HG03439 (cell line): ENCODE results near the gene TMEM244.
"Not testable (repeated sequence)": the region's sequence is repeated elsewhere in the genome, so short reads cannot be mapped to it uniquely, and the experiment has no call there.

ENCODE experiments used
- ATAC-seq: cut with Tn5 transposase; IDR thresholded peaks from one replicate; pipeline ENCODE4 v1.9.1; 2021; ENCODE audit warnings: mild to moderate bottlenecking, moderate library complexity; ENCODE audit not compliant: unreplicated experiment

Gene TMEM244

DNA sequence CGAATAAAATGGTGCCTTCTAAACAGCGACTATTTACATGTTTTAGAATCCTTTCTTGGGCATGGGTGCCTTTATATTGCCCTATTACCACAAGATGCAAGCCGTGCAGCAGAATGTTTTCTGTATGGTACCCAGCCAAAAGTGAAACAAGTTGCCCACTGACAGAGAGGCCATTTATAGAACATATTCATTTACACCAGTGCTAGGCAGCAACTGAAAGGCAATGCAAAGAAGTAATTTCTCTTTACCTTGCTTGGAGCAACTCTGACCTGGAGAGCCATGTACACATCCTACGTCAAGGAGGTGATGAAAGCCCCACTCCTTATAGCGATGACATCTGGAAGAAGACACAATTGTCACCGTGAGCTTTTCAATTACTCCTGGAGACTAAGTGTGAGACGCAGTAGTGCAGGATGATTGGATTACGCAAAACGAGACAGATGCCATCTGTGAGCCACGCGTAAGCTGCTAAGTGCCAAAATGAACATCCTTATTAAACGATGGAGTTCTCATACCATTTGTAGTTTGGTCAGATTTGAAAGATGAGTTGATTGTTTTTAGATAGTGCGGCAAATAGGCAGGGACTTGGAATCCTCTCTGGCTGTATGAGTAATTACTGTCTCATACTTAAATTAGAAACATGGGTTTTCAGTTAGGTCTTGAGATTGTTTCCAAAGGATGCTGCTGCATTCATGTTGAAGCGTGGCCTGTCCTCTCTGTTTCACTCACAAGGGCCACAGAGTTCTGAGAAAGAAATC, at the start of gene TMEM244:
Gene TMEM244, minus strand, starts transcription at position 408 of the 758 bp plus-strand sequence. Its CDS starts 127 bp downstream, at position 281.
- ATAC-seq, result peak; percentile 57

DNA sequence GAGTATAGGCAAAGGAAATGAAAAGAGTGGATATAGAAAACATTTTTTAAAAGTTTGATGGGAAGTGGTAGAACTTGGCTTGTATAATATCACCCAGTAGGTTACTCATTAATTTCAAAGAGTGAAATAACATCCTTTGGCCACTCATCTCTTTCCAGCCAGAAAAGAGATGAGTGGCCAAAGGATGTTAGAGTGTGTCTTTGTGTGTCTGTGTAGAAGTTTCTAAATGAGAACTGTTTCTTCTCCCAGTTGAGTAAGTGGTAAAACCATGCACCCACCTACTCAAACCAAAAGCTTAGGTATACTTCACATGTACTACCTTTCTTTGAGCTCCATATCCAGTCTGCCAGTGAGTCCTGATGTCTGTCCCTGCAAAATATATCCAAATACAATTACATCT, 47.7 kb upstream of the TMEM244 start:
- no peak for ATAC-seq

DNA sequence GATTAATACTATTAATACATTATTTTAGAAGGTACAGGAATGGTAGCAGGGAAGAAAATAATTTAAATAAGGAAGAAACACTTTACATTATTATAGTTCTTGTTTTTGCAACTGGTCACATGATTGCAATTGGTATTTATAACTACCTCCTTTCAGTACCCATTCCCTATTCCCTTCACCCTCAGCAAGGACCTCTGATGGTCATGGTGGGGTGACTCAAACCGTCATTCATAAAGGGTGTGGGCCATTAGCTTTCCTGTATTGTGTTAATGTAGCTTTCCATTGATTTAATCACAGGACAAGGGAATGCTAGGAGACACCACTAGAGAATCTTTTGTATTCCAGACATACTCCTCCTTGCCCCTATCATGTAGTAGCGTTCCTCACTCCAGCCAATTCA, 47.2 kb upstream of the TMEM244 start:
- ATAC-seq, result no peak

- no peak for ATAC-seq
Observed at GRCh38 chr6:129906515-129907077, 45.5 kb upstream of the TMEM244 start.

DNA sequence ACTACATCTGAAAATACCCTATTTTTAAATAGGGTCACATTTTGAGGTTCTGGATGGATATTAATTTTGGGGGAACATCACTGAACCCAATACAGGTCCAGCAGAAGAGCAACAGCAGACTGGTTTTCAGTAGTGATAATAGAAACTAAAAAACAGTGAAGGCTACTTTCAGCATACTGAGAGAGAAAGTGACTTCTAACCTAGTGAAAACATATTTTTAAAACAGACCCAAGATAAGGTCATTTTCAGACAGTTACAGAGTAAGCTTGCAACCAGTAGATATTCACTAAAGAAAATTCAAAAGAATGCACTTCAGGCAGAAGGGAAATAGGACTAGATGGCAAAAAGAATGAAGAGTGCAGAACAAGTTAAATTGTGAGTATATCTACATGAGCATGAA, 42.0 kb upstream of the TMEM244 start:
- no peak for ATAC-seq

GRCh38 chr6:129902681-129903080, 41.6 kb upstream of the TMEM244 start:
- ATAC-seq, result no peak

DNA sequence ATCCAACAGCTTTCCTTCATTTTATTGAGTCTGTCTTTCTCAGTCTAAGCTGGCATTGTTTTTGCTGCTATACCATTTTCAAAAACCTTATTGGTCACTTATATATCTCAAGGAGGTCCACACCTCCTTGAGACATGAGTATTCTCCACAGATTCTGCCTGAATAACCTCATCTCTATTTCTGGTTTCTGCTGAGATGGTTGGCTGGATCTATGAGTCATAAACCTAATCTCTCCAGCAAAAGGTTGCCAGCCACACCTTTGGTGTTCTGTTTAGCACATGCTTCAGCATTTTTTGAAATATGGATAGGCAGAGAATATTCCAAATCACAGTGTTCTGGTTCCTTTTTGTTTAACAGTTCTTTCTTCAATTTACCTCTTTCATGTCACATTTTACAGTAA, 40.8 kb upstream of the TMEM244 start:
- ATAC-seq, result no peak

- no peak for ATAC-seq
Observed at GRCh38 chr6:129895692-129896091, 34.6 kb upstream of the TMEM244 start.

DNA sequence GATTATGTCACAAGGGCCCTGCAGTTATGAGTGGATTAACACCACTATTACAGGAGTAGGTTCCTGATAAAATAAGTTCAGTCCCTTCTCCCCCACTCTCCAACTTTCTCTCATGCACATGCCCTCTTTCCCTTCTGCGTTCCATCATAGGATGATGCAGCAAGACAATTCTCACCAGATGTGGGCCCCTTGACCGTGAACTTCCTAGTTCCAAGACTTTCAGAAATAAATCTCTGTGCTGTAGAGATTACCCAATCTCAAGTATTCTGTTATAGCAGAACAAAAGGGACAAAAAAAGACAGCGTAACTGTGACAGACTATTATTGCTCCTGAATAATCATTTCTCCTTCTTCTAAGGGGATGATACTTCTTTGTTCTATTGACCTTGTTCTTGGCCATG, 33.8 kb upstream of the TMEM244 start:
- no peak for ATAC-seq

- ATAC-seq, result no peak
Observed at GRCh38 chr6:129893640-129894039, 32.5 kb upstream of the TMEM244 start.

GRCh38 chr6:129890701-129891100, 29.6 kb upstream of the TMEM244 start:
- no peak for ATAC-seq

DNA sequence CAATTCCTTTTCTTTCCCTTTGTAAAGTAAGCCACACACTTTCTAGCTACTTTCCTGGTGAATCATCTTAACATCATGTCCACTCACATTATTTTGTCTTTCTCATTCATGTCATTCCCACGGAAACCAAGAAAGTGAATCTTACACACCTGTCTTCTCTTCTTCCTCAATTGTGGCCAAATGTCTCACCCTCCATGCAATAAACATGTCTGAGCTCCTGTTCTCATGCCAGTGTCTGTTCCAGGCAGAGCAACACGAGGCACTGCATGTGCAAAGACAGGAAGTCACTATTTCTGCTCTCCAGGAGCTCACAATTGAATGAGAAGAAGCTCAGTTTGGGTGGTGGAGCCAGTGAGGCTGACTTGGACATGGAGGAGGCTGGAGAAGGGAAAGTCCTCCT, 29.0 kb upstream of the TMEM244 start:
- ATAC-seq, result no peak

DNA sequence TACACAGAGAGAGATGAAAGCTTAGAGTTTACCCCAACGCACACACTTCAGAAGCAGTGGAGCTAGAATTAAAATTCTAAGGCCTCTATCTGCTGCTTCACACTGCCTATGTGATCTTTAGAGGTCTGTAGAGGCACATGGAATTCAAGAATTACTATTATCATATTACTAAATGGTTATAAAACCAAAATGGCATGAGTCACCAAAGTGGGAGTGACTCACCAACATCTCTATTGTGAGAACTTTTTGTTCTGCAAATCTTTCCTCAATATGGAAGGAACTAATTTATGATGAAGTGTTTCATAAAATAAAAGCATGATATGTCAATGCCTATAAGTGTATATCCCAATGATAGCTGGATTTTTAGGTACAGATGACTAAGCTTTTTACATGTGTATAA, 28.5 kb upstream of the TMEM244 start:
- no peak for ATAC-seq

- ATAC-seq, result no peak
Observed at GRCh38 chr6:129886401-129887155, 25.5 kb upstream of the TMEM244 start.

GRCh38 chr6:129884211-129884610, 23.1 kb upstream of the TMEM244 start:
- no peak for ATAC-seq

- peak; percentile 95 for ATAC-seq
Observed at GRCh38 chr6:129882510-129883023, 21.5 kb upstream of the TMEM244 start.

DNA sequence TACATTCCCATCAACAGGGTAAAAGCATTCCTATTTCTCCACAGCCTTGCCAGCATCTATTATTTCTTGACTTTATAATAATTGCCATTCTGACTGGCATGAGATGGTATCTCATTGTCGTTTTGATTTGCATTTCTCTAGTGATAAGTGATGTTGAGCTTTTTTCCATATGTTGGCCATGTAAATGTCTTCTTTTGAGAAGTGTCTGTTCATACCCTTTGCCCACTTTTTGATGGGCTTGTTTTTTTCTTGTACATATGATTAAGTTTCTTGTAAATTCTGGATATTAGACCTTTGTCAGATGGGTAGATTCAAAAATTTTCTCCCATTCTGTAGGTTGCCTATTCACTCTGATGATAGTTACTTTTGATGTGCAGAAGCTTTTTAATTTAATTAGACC, 16.8 kb upstream of the TMEM244 start:
- not testable (repeated sequence) for ATAC-seq

DNA sequence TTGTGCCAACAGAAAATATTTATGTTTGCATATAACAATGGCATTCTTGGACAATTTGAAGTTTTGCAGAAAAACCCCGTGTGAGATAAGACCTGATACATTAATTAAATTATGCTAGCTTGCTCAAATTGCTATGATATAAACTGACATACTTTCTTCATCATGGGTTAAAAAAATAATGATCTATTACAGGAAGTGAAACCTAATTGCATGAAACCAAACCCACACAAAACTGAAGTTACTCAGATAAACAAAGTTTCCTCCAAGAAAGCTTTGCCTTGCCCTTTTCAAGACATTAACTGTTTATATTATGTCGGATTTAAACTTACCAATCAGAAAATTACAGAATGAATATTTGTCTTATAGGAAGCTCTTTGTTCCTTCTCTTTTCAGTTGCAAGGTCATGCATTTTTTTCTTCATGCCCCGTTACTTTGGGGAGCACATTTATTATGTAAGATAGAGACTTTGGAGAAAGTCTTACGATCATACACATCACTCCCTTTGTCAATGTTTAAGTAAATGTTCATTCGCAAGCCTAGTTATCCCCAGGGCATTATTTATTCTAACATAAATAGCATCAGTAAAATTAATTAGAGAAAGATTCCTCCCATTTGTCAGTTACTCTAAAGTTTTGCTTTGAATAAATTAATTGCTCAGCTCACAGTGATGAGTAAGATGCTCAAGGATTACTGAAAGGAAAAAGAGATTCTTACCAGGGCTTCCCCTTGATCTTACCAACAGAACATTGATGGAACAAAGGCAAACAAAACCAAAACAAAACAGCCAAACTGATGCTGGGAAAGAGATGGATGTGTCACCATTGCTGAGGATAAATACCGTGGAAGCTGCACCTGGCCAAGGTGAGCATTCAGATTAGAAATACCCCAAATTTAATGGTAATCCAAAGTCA, 14.8 kb upstream of the TMEM244 start:
- ATAC-seq, result peak; percentile 84

DNA sequence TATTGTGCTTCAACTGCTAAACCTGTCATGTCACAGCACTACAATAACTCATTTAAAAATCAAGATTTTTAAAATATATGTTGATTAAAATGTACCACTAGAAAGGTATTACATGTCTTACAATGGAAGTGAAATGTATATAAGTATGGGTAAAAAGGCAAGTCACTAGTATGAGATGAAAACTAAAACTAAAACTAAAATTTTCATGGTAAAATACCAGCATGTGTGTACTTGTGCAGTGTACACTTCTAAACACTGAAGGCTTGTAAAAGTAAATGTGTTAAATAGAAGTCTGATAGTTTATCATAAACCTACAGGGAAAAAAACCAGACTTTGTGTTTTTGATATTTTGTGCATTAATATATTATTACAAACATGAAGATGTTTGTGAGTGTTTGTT, 13.7 kb upstream of the TMEM244 start:
- ATAC-seq, result no peak

DNA sequence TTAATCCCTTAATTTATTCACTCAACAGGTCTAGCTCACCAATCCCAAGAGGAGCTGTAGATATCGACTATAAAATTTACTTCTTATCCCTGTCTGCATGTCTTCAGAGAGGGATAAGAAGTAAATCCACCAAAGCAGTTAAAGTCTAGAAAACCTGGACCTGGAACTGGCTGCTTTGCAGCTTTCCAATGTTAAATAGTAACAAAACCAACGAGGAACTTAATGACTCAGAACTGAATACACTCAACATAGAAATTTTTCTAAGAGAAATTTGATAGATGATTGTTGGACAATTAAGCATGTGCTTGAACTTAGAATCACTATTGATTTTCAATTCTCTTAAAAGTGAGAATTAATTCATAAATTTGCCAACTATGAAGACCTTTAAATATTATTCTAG, 11.5 kb upstream of the TMEM244 start:
- ATAC-seq, result no peak

DNA sequence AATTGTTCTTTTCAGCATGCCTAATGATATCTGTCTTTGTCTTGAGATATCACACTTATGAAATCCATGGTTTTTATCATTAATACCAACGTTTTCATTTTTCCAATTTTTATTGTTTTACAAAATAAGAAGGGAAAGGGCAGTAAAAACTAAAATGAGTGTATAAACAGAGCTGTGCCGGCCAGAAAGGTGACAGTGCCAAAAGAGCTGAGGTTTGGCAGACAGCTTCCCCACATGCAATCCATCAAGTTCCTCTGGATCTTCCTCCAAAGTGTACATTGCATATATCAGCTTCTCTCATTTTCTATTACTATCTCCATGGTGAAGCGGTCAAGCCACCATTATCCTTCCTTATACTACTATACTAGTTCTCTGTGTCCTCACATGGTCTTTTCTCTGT, 10.1 kb upstream of the TMEM244 start:
- no peak for ATAC-seq
